HepG2 (cell line): ENCODE results near the gene TTPAL. TPM values are rescaled to one million over a fixed set of nuclear protein-coding genes. Genes with fewer than 3 reads are reported as not detected.

Source experiments
- ONECUT2 ChIP-seq: sonication (generic); formaldehyde crosslinking; IDR thresholded peaks from 2 replicates; pipeline ENCODE4 v1.4.0; 2020; ENCODE audit warnings: missing genetic modification reagents
- PBX3 ChIP-seq: sonication (generic); formaldehyde crosslinking; IDR thresholded peaks from 2 replicates; pipeline ENCODE4 v1.8.1; 2023; ENCODE audit warnings: missing genetic modification reagents, inconsistent platforms, borderline replicate concordance
- PRDM4 ChIP-seq: sonication (generic); formaldehyde crosslinking; IDR thresholded peaks from 2 replicates; pipeline ENCODE4 v1.9.0; 2021; ENCODE audit warnings: missing genetic modification reagents, borderline replicate concordance
- RORA ChIP-seq: sonication (generic); formaldehyde crosslinking; IDR thresholded peaks from 2 replicates; pipeline ENCODE4 v1.5.0; 2020; ENCODE audit warnings: mild to moderate bottlenecking, missing genetic modification reagents, moderate library complexity
- TOE1 ChIP-seq: sonication (generic); formaldehyde crosslinking; IDR thresholded peaks from 2 replicates; pipeline ENCODE4 v1.4.0; 2020; ENCODE audit warnings: mild to moderate bottlenecking, missing genetic modification reagents
- YEATS4 ChIP-seq: sonication (generic); formaldehyde crosslinking; IDR thresholded peaks from 2 replicates; pipeline ENCODE4 v1.4.0; 2020; ENCODE audit warnings: missing genetic modification reagents, borderline replicate concordance
- ZBTB4 ChIP-seq: sonication (generic); formaldehyde crosslinking; IDR thresholded peaks from 2 replicates; pipeline ENCODE4 v1.4.0; 2020; ENCODE audit warnings: missing genetic modification reagents, mild to moderate bottlenecking, borderline replicate concordance
- ZC3H13 ChIP-seq: sonication (generic); formaldehyde crosslinking; IDR thresholded peaks from 2 replicates; pipeline ENCODE4 v1.8.1; 2023; ENCODE audit warnings: mild to moderate bottlenecking, missing genetic modification reagents, moderate library complexity
- ZFP36L1 ChIP-seq: sonication (generic); formaldehyde crosslinking; IDR thresholded peaks from 2 replicates; pipeline ENCODE4 v1.8.0; 2022; ENCODE audit warnings: mild to moderate bottlenecking, missing genetic modification reagents, moderate library complexity
- ZFP62 ChIP-seq: sonication (generic); formaldehyde crosslinking; IDR thresholded peaks from 2 replicates; pipeline ENCODE4 v1.4.0; 2020; ENCODE audit warnings: missing genetic modification reagents
- ZNF101 ChIP-seq: sonication (generic); formaldehyde crosslinking; IDR thresholded peaks from 2 replicates; pipeline ENCODE4 v1.4.0; 2020; ENCODE audit warnings: mild to moderate bottlenecking, low read depth, missing genetic modification reagents, borderline replicate concordance
- ZNF264 ChIP-seq: sonication (generic); formaldehyde crosslinking; IDR thresholded peaks from 2 replicates; pipeline ENCODE4 v1.4.0; 2020; ENCODE audit warnings: missing genetic modification reagents
- ZNF326 ChIP-seq: sonication (generic); formaldehyde crosslinking; IDR thresholded peaks from 2 replicates; pipeline ENCODE4 v1.4.0; 2020; ENCODE audit warnings: missing genetic modification reagents, borderline replicate concordance
- ZNF331 ChIP-seq: sonication (generic); formaldehyde crosslinking; IDR thresholded peaks from 2 replicates; pipeline ENCODE4 v1.4.0; 2020; ENCODE audit warnings: missing genetic modification reagents
- ZNF530 ChIP-seq: sonication (generic); formaldehyde crosslinking; IDR thresholded peaks from 2 replicates; pipeline ENCODE4 v1.5.0; 2020; ENCODE audit warnings: low read depth, mild to moderate bottlenecking, missing genetic modification reagents
- ZNF691 ChIP-seq: sonication (generic); formaldehyde crosslinking; IDR thresholded peaks from 2 replicates; pipeline ENCODE4 v1.4.0; 2020; ENCODE audit warnings: missing genetic modification reagents, low read depth, mild to moderate bottlenecking, borderline replicate concordance
- ZNF747 ChIP-seq: sonication (generic); formaldehyde crosslinking; IDR thresholded peaks from 2 replicates; pipeline ENCODE4 v1.8.1; 2023; ENCODE audit warnings: missing genetic modification reagents, mild to moderate bottlenecking, borderline replicate concordance
- polyA plus RNA-seq, 8 experiments: library from polyadenylated mRNA; depleted of rRNA in 3 of 8; stranded (reverse) in 7 of 8; unstranded in 1 of 8; fragments of >200 nt; fragmentation: Illumina TruSeq in 4 of 8; extraction: Trizol in 4 of 8; gene quantifications; 2 replicates each; pipeline versions ENCODE4 v1.2.1 to v1.2.3, GENCODE V29; 2011 to 2016; ENCODE audit warnings: low read depth in 4 of 8, missing spikeins in 1 of 8, mixed read lengths in 1 of 8; ENCODE audit not compliant: insufficient read depth in 1 of 8
- total RNA-seq, 5 experiments: library from RNA; depleted of rRNA; stranded (reverse); fragments of >200 nt; fragmentation: Illumina TruSeq; extraction: Trizol; gene quantifications; 2 replicates each; pipeline ENCODE4 v1.2.3, GENCODE V29; 2016; ENCODE audit warnings: low read depth in 1 of 5

TTPAL gene
- total and polyA plus RNA-seq, 2 of the 13 experiments (the other 11 are each of a cell fraction or from before 2014, with no cell fraction given), result 4.3 to 18.8 TPM

- TF ChIP-seq PRDM4 (peak; percentile 34; the same call in 1 of the 2 replicates), ZFP36L1 (CRISPR knock-in tag) (peak; percentile 82), PBX3 (CRISPR knock-in tag) (peak; percentile 65), RORA (CRISPR knock-in tag) (no peak; the same call in 1 of the 2 replicates), YEATS4 (CRISPR knock-in tag) (peak; percentile 97), ZNF101 (no peak), ZNF747 (CRISPR knock-in tag) (peak; percentile 90), TOE1 (CRISPR knock-in tag) (no peak; the same call in none of the 2 replicates), ZBTB4 (CRISPR knock-in tag) (peak; percentile 94; the same call in 1 of the 2 replicates), ONECUT2 (CRISPR knock-in tag) (0 out of 2 replicates have a peak, but pooled peaks have one; percentile 9), ZNF264 (CRISPR knock-in tag) (peak; percentile 96), ZNF326 (no peak), ZFP62 (0 out of 2 replicates have a peak, but pooled peaks have one; percentile 84), ZNF691 (0 out of 2 replicates have a peak, but pooled peaks have one; percentile 83), ZNF530 (CRISPR knock-in tag) (0 out of 2 replicates have a peak, but pooled peaks have one; percentile 69), ZC3H13 (CRISPR knock-in tag) (no peak), ZNF331 (CRISPR knock-in tag) (no peak; the same call in none of the 2 replicates)
These were observed 46.1 kb downstream of the TTPAL start, which contains the start of gene SERINC3 (continued) for GRCh38 chr20:44521484-44522481.
